T-helper 2 cell treated with Interferon-gamma antibody and Interleukin-4, amounts not matched to agents 5 μg/mL and 100 μg/mL, for 36 hours (primary cell): ENCODE measurements around the gene MIDN.

Source experiments
- DNase-seq: peaks from one replicate; pipeline ENCODE4 v3.0.0; 2021; ENCODE audit warnings: low spot score
- H3K27ac Mint-ChIP-seq: one replicate; pipeline ENCODE4 v1.8.0; 2021; ENCODE audit warnings: mild to moderate bottlenecking, mixed read lengths
- H3K27me3 Mint-ChIP-seq: one replicate; pipeline ENCODE4 v1.8.0; 2021; ENCODE audit warnings: low read depth, mixed read lengths
- H3K36me3 Mint-ChIP-seq: one replicate; pipeline ENCODE4 v1.8.0; 2021; ENCODE audit warnings: low read depth, mixed read lengths
- H3K4me1 Mint-ChIP-seq: one replicate; pipeline ENCODE4 v1.8.0; 2021; ENCODE audit warnings: low read depth, mixed read lengths
- H3K4me3 Mint-ChIP-seq: one replicate; pipeline ENCODE4 v1.8.0; 2022; ENCODE audit warnings: mild to moderate bottlenecking, moderate library complexity, mixed read lengths
- H3K9me3 Mint-ChIP-seq: one replicate; pipeline ENCODE4 v1.8.0; 2021; ENCODE audit warnings: mixed read lengths

Gene MIDN

GRCh38 chr19:1214862-1215731 lies 33.3 kb upstream of the MIDN start:
- Mint-ChIP-seq H3K27ac (no peak overlapping the region), H3K9me3 (no peaks in the 10 kb centered on the region), H3K36me3 (peaks cover 13% of the 10 kb centered on the region), H3K27me3 (no peaks in the 10 kb centered on the region), H3K4me1 (peaks cover 25% of the 10 kb centered on the region), H3K4me3 (no peak overlapping the region)
- DNase-seq: no peak

GRCh38 chr19:1216756-1217155 lies 31.6 kb upstream of the MIDN start:
- H3K36me3 Mint-ChIP-seq: peaks cover 10% of the 10 kb centered on the region
- H3K4me3 Mint-ChIP-seq: no peak overlapping the region
- DNase-seq: no peak
- H3K9me3 Mint-ChIP-seq: no peaks in the 10 kb centered on the region
- H3K27ac Mint-ChIP-seq: no peak overlapping the region
- H3K27me3 Mint-ChIP-seq: no peaks in the 10 kb centered on the region
- peaks cover 17% of the 10 kb centered on the region for H3K4me1 Mint-ChIP-seq

GRCh38 chr19:1217366-1217765 lies 31.0 kb upstream of the MIDN start:
- peaks cover 16% of the 10 kb centered on the region for H3K4me1 Mint-ChIP-seq
- DNase-seq: no peak

DNA sequence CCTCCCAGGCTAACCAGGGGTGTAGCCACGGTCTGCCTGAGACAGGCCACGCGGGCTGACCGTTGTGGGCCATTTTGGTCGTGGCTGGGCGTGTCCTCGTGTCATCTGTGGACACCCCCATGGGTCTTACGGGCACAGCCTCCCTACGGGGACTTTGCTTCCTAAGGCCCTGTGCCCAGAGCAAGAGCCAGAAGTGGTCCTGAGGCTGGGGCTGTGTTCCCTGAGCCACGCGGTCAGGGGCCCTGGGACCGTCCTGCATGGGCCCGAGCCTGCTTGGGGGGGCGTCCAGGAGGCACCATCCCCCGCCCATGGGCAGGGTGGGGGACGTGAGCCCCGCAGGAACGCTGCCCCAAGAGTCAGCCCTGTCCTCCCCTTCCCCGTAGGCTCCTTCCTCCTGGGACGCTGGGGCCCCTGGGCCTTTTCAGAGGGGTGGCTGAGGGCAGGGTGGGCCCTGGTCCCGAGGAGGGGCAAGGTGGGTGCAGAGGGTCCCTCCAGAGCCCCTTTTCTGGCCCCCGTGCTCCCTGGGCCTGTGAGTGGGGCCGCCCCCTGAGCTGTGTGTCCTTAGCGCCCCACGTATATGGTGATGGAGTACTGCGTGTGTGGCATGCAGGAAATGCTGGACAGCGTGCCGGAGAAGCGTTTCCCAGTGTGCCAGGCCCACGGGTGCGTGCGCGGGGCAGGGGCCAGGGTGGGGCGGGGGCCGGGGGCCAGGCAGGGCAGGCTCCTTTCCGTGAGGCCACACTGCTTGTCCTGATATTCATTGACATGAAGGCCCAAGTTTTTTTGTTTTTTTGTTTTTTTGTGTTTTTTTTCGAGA lies 29.4 kb upstream of the MIDN start:
- Mint-ChIP-seq H3K27ac (no peak overlapping the region), H3K36me3 (peaks cover 2% of the 10 kb centered on the region), H3K4me1 (peaks cover 7% of the 10 kb centered on the region), H3K9me3 (no peaks in the 10 kb centered on the region), H3K4me3 (no peak overlapping the region), H3K27me3 (no peaks in the 10 kb centered on the region)
- DNase-seq: no peak

More at GRCh38 chr19:1217366-1217765, 31.0 kb upstream of the MIDN start:
- peaks cover 9% of the 10 kb centered on the region for H3K36me3 Mint-ChIP-seq
- H3K4me3 Mint-ChIP-seq: no peak overlapping the region
- no peak overlapping the region for H3K27ac Mint-ChIP-seq
- H3K27me3 Mint-ChIP-seq: no peaks in the 10 kb centered on the region
- no peaks in the 10 kb centered on the region for H3K9me3 Mint-ChIP-seq

DNA sequence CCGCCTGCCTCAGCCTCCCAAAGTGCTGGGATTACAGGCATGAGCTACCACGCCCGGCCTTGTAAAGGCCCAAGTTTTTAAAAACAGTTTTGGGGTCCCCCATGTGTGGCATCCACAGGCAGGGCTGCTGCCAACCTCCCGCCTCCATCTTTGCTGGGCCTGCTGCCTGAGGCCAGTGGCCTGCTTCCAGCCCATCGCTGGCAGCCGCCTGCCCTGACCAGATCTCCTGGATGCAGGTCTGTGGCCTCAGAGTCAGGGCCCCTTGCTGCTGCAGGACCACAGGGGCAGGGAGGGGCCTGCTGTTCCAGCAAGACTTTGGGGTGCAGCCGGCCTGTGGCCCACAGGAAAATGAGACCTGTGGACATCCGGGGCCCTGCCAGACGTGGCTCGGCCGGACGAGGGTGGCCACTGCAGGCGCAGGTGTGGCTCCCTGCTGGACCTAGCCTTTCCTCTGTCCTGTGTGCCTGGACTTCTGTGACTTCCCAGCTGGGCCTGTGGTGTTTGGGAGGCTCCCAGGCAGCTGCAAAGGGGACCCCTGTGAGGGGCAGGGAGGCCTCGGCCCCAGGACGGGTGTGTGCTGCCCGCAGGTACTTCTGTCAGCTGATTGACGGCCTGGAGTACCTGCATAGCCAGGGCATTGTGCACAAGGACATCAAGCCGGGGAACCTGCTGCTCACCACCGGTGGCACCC lies 28.5 kb upstream of the MIDN start:
- H3K4me1 Mint-ChIP-seq: peaks cover 3% of the 10 kb centered on the region
- H3K4me3 Mint-ChIP-seq: no peak overlapping the region
- DNase-seq: no peak
- no peak overlapping the region for H3K27ac Mint-ChIP-seq
- no peaks in the 10 kb centered on the region for H3K27me3 Mint-ChIP-seq
- H3K9me3 Mint-ChIP-seq: no peaks in the 10 kb centered on the region
- H3K36me3 Mint-ChIP-seq: no peaks in the 10 kb centered on the region

- no peaks in the 10 kb centered on the region for H3K27me3 Mint-ChIP-seq
- H3K27ac Mint-ChIP-seq: no peak overlapping the region
- no peaks in the 10 kb centered on the region for H3K36me3 Mint-ChIP-seq
- H3K4me1 Mint-ChIP-seq: peaks cover 3% of the 10 kb centered on the region
- DNase-seq: no peak
- no peaks in the 10 kb centered on the region for H3K9me3 Mint-ChIP-seq
- no peak overlapping the region for H3K4me3 Mint-ChIP-seq
Measured at GRCh38 chr19:1220477-1220930, 27.9 kb upstream of the MIDN start.

DNA sequence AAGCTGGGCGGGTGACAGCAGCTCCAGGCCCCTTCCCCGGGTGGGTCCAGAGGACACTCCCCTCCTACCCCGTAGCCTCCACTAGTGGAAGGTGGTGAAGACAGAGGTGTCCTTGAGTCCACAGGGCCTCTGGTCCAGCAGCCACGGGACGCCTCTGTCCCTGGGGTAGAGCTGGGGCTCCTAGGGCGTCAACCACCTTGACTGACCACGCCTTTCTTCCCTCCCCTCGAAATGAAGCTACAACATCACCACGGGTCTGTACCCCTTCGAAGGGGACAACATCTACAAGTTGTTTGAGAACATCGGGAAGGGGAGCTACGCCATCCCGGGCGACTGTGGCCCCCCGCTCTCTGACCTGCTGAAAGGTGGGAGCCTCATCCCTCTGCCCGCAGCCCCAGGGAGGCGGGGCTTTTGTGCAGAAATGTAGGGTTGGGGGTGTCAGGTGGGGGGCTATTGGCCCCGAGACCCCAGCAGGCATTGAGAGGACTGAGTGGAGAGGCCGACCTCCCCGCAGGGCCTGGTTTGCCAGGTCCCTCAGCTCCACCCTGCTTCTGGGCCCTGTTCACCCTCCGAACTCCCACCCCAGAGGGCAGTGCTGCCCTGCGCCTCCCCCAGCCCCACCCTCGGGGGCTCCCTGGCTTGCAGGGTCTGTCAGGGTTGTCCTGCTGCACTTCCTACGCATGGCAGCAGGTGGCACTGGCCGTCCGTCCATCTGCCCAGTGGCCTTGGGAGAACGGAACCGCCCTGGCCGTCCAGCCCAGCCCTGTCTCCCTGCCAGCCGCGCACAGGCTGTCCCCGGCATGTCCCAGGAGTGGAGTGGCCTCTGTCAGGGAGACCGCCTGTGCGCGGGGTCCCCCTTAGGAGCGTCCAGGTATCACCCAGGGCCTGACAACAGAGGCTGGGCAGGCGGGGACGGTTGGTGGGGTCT lies 27.1 kb upstream of the MIDN start:
- no peaks in the 10 kb centered on the region for H3K9me3 Mint-ChIP-seq
- no peaks in the 10 kb centered on the region for H3K36me3 Mint-ChIP-seq
- H3K4me3 Mint-ChIP-seq: no peak overlapping the region
- no peaks in the 10 kb centered on the region for H3K27me3 Mint-ChIP-seq
- no peak overlapping the region for H3K27ac Mint-ChIP-seq
- DNase-seq: no peak
- H3K4me1 Mint-ChIP-seq: no peaks in the 10 kb centered on the region

- Mint-ChIP-seq H3K4me3 (no peak overlapping the region), H3K36me3 (no peaks in the 10 kb centered on the region), H3K27me3 (no peaks in the 10 kb centered on the region), H3K9me3 (no peaks in the 10 kb centered on the region), H3K4me1 (no peaks in the 10 kb centered on the region), H3K27ac (no peak overlapping the region)
- no peak for DNase-seq
Measured at GRCh38 chr19:1221904-1222255, 26.5 kb upstream of the MIDN start.

DNA sequence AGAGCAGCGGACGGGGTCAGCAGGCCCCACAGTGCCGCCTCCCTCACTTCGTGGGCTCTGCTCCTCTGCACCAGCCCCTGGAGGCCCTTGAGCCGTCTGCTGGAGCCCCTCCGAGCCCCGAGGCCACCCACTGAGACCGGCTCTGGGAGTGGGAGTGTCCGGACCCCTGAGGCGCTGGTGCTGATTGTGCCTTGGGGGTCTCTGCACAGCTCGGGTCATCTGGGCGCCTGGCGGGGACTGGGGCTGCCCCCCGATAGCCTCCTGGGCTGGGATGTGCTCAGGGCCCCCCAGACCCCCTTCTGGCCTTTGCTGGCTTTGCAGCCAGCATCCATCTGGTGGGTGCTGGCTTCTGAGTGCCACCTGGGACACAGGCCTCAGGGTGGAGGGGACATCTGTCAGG lies 26.0 kb upstream of the MIDN start:
- H3K27me3 Mint-ChIP-seq: no peaks in the 10 kb centered on the region
- H3K27ac Mint-ChIP-seq: no peak overlapping the region
- no peak for DNase-seq
- no peaks in the 10 kb centered on the region for H3K4me1 Mint-ChIP-seq
- H3K4me3 Mint-ChIP-seq: no peak overlapping the region
- no peaks in the 10 kb centered on the region for H3K9me3 Mint-ChIP-seq
- H3K36me3 Mint-ChIP-seq: no peaks in the 10 kb centered on the region

GRCh38 chr19:1223018-1223855 lies 25.1 kb upstream of the MIDN start:
- Mint-ChIP-seq H3K4me1 (no peaks in the 10 kb centered on the region), H3K27me3 (no peaks in the 10 kb centered on the region), H3K9me3 (no peaks in the 10 kb centered on the region), H3K4me3 (no peak overlapping the region), H3K27ac (no peak overlapping the region), H3K36me3 (no peaks in the 10 kb centered on the region)
- DNase-seq: no peak

DNA sequence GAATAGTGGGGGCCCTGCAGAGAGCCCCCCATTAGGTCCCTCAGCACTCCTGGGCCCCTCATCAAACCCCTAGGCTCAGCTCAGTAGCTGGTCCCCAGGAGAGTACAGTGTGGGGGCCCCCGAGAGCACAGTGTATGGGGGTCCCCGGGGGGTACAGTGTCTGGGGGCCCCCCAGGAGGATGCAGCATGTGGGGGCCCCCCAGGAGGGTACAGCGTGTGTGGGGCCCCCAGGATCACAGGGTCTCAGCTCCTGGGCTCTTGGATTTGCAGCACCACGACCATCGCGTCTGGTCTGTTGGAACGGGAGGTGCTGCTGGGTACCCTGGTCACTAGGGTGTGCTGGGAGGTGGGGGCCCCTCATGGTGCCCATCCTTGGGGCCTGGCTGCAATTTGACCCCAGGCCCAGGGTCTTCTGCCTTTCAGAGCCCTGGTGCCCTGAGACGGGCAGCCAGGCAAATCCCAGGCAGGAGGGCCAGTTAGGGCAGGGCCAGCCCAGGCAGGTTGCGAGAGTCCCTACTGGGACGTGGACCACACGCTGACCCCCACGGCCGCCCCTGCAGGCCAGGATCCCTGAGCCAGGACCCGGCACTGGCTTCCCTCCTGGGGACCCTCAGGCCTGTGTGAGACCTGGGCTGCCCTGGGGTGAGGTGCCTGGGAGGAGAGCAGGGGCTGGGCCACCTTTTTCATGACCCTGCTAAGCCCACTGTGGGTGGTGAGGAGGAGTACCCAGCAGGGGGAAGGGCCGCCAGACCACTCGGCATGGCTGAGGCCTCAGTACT lies 24.1 kb upstream of the MIDN start:
- Mint-ChIP-seq H3K27ac (no peak overlapping the region), H3K36me3 (no peaks in the 10 kb centered on the region), H3K9me3 (no peaks in the 10 kb centered on the region), H3K4me1 (no peaks in the 10 kb centered on the region), H3K27me3 (no peaks in the 10 kb centered on the region), H3K4me3 (no peak overlapping the region)
- DNase-seq: no peak

GRCh38 chr19:1224847-1225246 lies 23.5 kb upstream of the MIDN start:
- Mint-ChIP-seq H3K27ac (no peak overlapping the region), H3K27me3 (no peaks in the 10 kb centered on the region), H3K4me3 (no peak overlapping the region), H3K9me3 (no peaks in the 10 kb centered on the region), H3K4me1 (no peaks in the 10 kb centered on the region), H3K36me3 (no peaks in the 10 kb centered on the region)
- no peak for DNase-seq
